SK-N-MC (cell line): Measurements from ENCODE around the gene LRRC72.

Source experiments
- DNase-seq: peaks from one replicate; pipeline ENCODE4 v3.0.0-alpha.2; 2011; ENCODE audit warnings: low read depth, low spot score
- H3K27ac ChIP-seq: fragments of 200-600 bp; sonication (generic); 2 replicates; pipeline ENCODE4 v1.5.1; 2016; ENCODE audit warnings: mixed run types
- H3K36me3 ChIP-seq: fragments of 200-600 bp; sonication (generic); 2 replicates; pipeline ENCODE4 v1.6.1; 2017; ENCODE audit warnings: antibody characterized with exemption, low read length, mixed read lengths; ENCODE audit not compliant: insufficient read depth
- H3K4me3 ChIP-seq: fragments of 200-600 bp; sonication (generic); 2 replicates; pipeline ENCODE4 v1.5.1; 2016
- H3K9ac ChIP-seq: fragments of 200-600 bp; sonication (generic); 2 replicates; pipeline ENCODE4 v1.8.0; 2017; ENCODE audit warnings: mixed run types, mixed read lengths; ENCODE audit not compliant: insufficient read length
- H3K9me3 ChIP-seq: fragments of 200-600 bp; sonication (generic); 2 replicates; pipeline ENCODE4 v1.6.1; 2017; ENCODE audit warnings: low read depth, mild to moderate bottlenecking, antibody characterized with exemption, low read length, moderate library complexity, mixed read lengths
- EZH2 ChIP-seq: fragments of 200-600 bp; sonication (generic); IDR thresholded peaks from one replicate; pipeline ENCODE4 v1.6.1; 2017; ENCODE audit warnings: antibody characterized with exemption
- FOXP2 ChIP-seq: optimal IDR thresholded peaks from 2 replicates; pipeline ENCODE3; 2011; ENCODE audit warnings: mild to moderate bottlenecking, moderate library complexity; ENCODE audit not compliant: insufficient read depth; ENCODE audit errors: extremely low read length, control extremely low read depth
- POLR2AphosphoS5 ChIP-seq: IDR thresholded peaks from 2 replicates; pipeline ENCODE4 v1.6.1; 2012; ENCODE audit warnings: mild to moderate bottlenecking, low read depth, low read length, borderline replicate concordance

Gene LRRC72

DNA sequence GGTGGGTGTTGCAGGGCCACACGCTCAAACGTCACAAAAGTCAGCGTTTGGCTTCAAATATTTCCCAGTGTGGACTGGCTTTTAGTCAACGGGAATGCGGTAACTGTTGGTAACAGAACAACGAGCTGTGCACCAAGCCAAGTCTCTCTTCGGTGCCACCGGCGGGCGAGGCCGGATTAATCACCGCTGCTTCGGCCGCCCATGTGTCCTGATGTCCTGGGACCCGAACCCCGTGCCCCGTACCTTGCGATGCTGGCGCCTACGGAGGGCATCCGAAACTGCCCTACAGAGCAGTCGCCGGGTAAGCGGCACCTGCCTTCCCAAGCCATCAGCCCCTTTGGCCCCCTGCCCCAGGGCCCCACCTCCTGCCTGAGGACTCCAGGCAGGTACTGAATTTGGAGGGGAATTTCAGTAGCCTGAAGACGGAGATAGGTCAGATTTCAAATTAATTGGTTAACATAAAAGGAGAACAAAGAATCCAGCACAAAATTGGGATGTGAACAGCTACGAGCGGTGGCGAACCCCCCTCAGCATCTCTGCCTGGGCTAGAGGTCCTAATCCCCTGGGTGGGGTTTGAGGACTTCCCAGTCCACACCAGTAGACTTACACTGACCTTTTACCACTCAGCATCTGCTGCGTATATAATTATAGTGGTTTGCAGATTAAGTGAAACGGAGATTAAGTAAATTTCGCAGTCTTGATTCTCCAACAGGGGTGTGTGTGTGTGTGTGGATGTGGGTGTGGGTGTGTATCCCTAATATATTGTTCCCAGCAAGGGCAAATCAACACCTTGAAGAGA, at the start of gene LRRC72:
Gene LRRC72, plus strand, starts transcription at position 84 of the 799 bp plus-strand sequence. Its CDS starts 128 bp downstream, at position 212.
- no peak within 1 kb of the TSS for H3K27ac ChIP-seq
- H3K9ac ChIP-seq: no peak within 1 kb of the TSS
- no peak for DNase-seq
- TF ChIP-seq FOXP2: no peak
- TF ChIP-seq EZH2: no peak
- no peak for TF ChIP-seq POLR2AphosphoS5
- no peaks in the 10 kb centered on the region for H3K9me3 ChIP-seq
- H3K36me3 ChIP-seq: no peaks in the 10 kb centered on the region
- no peak within 1 kb of the TSS for H3K4me3 ChIP-seq

- H3K36me3 ChIP-seq: no peaks in the 10 kb centered on the region
- no peak overlapping the region for H3K27ac ChIP-seq
- no peak overlapping the region for H3K9ac ChIP-seq
- H3K9me3 ChIP-seq: no peaks in the 10 kb centered on the region
- no peak overlapping the region for H3K4me3 ChIP-seq
- TF ChIP-seq POLR2AphosphoS5: no peak
- no peak for TF ChIP-seq EZH2
- TF ChIP-seq FOXP2: no peak
- DNase-seq: no peak
These were observed 47.5 kb upstream of the LRRC72 start for GRCh38 chr7:16479161-16479560.

- Histone ChIP-seq H3K9ac (no peak overlapping the region), H3K4me3 (no peak overlapping the region), H3K9me3 (no peaks in the 10 kb centered on the region), H3K27ac (no peak overlapping the region), H3K36me3 (no peaks in the 10 kb centered on the region)
- DNase-seq: no peak
- TF ChIP-seq FOXP2 (no peak), EZH2 (no peak), POLR2AphosphoS5 (no peak)
These were observed 47.0 kb upstream of the LRRC72 start for GRCh38 chr7:16479591-16479990.

DNA sequence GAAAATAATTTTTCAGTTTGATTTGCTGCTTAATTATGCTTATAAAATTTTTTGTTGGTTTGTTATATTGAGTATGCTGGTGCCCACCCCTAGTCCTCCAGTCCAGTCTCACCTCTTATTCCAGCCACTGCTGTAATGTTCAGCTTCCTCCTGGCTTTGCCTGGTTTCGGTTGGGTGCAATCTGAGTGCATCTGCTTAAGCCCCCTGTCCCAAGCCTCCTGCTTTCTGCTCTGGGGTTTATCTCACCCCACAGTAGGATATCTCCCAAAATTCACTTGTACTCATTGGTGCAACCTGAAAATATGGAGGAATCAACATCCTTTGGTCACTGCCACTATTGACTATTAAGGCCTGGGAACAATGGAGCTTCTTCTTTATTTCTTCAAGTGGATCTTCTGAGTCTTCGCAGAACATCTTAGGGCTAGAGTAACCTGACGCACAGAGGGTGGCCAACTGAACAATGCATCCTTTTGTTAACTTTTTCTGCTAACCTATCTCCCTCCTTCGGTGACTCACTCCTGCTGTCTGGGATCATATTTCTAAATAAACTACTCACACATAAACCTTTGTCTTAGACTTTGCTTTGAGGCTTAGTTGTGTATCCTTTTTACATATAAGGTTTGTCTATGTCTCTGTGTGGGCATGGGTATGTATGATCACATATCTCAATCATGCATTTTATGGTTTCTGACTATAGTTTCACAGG, 42.0 kb upstream of the LRRC72 start:
- Histone ChIP-seq H3K9ac (no peak overlapping the region), H3K9me3 (no peaks in the 10 kb centered on the region), H3K4me3 (no peak overlapping the region), H3K36me3 (no peaks in the 10 kb centered on the region), H3K27ac (no peak overlapping the region)
- TF ChIP-seq POLR2AphosphoS5 (no peak), FOXP2 (no peak), EZH2 (no peak)
- no peak for DNase-seq

GRCh38 chr7:16491148-16491547, 35.5 kb upstream of the LRRC72 start:
- Histone ChIP-seq H3K9ac (no peak overlapping the region), H3K4me3 (no peak overlapping the region), H3K36me3 (no peaks in the 10 kb centered on the region), H3K9me3 (no peaks in the 10 kb centered on the region), H3K27ac (no peak overlapping the region)
- no peak for TF ChIP-seq EZH2
- TF ChIP-seq FOXP2: no peak
- no peak for TF ChIP-seq POLR2AphosphoS5
- DNase-seq: no peak

- TF ChIP-seq FOXP2: no peak
- TF ChIP-seq POLR2AphosphoS5: no peak
- TF ChIP-seq EZH2: no peak
- H3K27ac ChIP-seq: no peak overlapping the region
- no peak for DNase-seq
- H3K36me3 ChIP-seq: no peaks in the 10 kb centered on the region
- no peak overlapping the region; the same call in 1 of the 2 replicates for H3K4me3 ChIP-seq
- H3K9me3 ChIP-seq: no peaks in the 10 kb centered on the region
- no peak overlapping the region for H3K9ac ChIP-seq
These were observed 34.0 kb upstream of the LRRC72 start for GRCh38 chr7:16492513-16493062.

GRCh38 chr7:16493266-16493665, 33.4 kb upstream of the LRRC72 start:
- Histone ChIP-seq H3K9ac (no peak overlapping the region), H3K36me3 (no peaks in the 10 kb centered on the region), H3K27ac (no peak overlapping the region), H3K4me3 (no peak overlapping the region), H3K9me3 (no peaks in the 10 kb centered on the region)
- no peak for DNase-seq
- TF ChIP-seq FOXP2 (no peak), POLR2AphosphoS5 (no peak), EZH2 (no peak)

GRCh38 chr7:16494551-16494950, 32.1 kb upstream of the LRRC72 start:
- Histone ChIP-seq H3K9ac (no peak overlapping the region), H3K4me3 (no peak overlapping the region), H3K27ac (no peak overlapping the region), H3K36me3 (no peaks in the 10 kb centered on the region), H3K9me3 (no peaks in the 10 kb centered on the region)
- no peak for TF ChIP-seq EZH2
- no peak for TF ChIP-seq FOXP2
- no peak for TF ChIP-seq POLR2AphosphoS5
- no peak for DNase-seq

DNA sequence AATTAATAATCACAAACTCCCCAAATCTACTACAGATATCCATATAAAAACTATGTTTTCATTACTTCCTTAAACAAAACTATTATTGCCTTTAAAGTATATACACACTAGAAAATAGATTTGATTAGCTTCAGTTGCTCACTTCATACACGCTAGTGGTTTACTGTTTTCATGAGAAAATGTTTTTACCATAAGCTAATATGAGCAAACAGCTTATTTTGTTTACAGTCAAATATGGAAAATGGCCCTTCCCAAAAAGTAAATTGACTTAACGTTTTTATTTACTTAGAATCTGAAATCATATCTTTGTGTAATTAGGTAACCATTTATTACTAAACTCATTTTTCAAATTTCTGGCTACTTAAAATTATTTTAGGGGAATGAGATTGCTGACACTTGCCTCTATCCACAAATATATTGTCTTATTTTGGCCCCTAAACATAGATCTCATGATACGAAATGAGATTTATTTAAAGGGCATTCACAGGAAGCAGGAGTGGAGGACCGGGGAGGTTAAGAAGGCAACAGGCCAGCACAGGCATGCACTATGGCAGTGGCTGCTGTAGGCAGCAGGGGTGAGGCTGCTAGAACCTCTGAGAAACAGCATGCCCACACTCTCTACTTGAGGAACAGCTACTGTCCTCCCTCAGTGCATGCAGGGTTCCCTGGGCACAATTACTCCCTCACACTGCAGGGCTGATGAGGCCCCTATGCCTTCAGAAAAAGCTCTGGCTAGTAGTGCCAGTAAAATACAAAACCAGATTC, 31.5 kb upstream of the LRRC72 start:
- no peak for DNase-seq
- H3K27ac ChIP-seq: no peak overlapping the region
- H3K4me3 ChIP-seq: no peak overlapping the region
- no peaks in the 10 kb centered on the region for H3K9me3 ChIP-seq
- no peak overlapping the region for H3K9ac ChIP-seq
- no peaks in the 10 kb centered on the region for H3K36me3 ChIP-seq
- TF ChIP-seq EZH2 (no peak), POLR2AphosphoS5 (no peak), FOXP2 (no peak)
